Parathyroid adenoma (tissue), 2 donors: Measurements from ENCODE around the gene PRUNE2.

Source experiments
- H2AFZ ChIP-seq: fragments of 300-600 bp; sonication (generic); one replicate; pipeline ENCODE4 v1.7.0; 2017; ENCODE audit warnings: antibody characterized with exemption, mild to moderate bottlenecking
- H3K27ac ChIP-seq: fragments of 300-600 bp; sonication (generic); one replicate; pipeline ENCODE4 v1.7.0; 2017
- H3K27me3 ChIP-seq: fragments of 300-600 bp; sonication (generic); one replicate; pipeline ENCODE4 v1.7.0; 2017; ENCODE audit warnings: low read length; ENCODE audit not compliant: control insufficient read depth, insufficient read depth
- H3K36me3 ChIP-seq: fragments of 300-600 bp; sonication (generic); one replicate; pipeline ENCODE4 v1.7.0; 2017; ENCODE audit warnings: low read length; ENCODE audit not compliant: control insufficient read depth, insufficient read depth
- H3K4me1 ChIP-seq: fragments of 300-600 bp; sonication (generic); one replicate; pipeline ENCODE4 v1.7.0; 2017; ENCODE audit warnings: control low read depth
- H3K4me2 ChIP-seq: fragments of 300-600 bp; sonication (generic); one replicate; pipeline ENCODE4 v1.7.0; 2017; ENCODE audit warnings: low read length
- H3K4me3 ChIP-seq: fragments of 300-600 bp; sonication (generic); one replicate; pipeline ENCODE4 v1.7.0; 2017; ENCODE audit warnings: low read depth, low read length
- H3K79me2 ChIP-seq: fragments of 300-600 bp; sonication (generic); one replicate; pipeline ENCODE4 v1.7.0; 2017; ENCODE audit warnings: control low read depth
- H3K9ac ChIP-seq: fragments of 300-600 bp; sonication (generic); one replicate; pipeline ENCODE4 v1.7.0; 2017; ENCODE audit warnings: mild to moderate bottlenecking
- H3K9me3 ChIP-seq: fragments of 300-600 bp; sonication (generic); one replicate; pipeline ENCODE4 v1.7.0; 2017; ENCODE audit warnings: low read length; ENCODE audit not compliant: control insufficient read depth
- CTCF ChIP-seq: fragments of 300-600 bp; sonication (generic); IDR thresholded peaks from one replicate; pipeline ENCODE4 v1.7.0; 2017; ENCODE audit warnings: antibody characterized with exemption, mild to moderate bottlenecking
- donor health status: primary hyperparathyroidism.

The PRUNE2 gene

DNA sequence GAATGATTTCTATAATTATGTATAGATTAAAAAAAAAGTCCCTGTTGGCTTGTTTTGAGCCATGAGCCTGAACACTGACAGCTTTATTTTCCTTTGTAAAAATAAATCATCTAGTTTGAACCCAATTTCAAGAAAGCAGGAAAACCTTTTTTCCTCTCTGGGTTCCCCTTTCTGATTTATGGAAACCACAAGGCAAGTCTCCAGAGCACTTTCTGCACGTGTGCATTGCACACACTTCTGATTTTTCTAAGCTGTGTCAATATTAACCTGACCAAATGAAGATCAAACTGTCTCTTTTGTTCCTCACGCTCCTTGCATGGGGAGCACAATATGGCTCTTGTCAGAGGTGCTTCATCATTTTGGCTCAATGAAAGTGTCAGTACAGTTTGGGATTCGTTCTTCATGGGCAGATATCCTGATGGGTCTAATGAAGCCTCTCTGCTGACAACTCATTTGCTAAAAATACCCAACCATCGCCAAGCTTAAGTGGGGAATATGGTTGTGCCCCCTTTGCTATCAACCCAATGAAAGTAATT lies 180.8 kb downstream of the PRUNE2 start:
- H3K79me2 ChIP-seq: no peaks in the 10 kb centered on the region
- TF ChIP-seq CTCF: no peak
- H3K9me3 ChIP-seq: no peaks in the 10 kb centered on the region
- H3K4me2 ChIP-seq: no peak overlapping the region
- no peak overlapping the region for H3K27ac ChIP-seq
- H3K9ac ChIP-seq: no peak overlapping the region
- H2AFZ ChIP-seq: no peak overlapping the region
- no peak overlapping the region for H3K4me3 ChIP-seq
- no peaks in the 10 kb centered on the region for H3K4me1 ChIP-seq
- H3K36me3 ChIP-seq: no peaks in the 10 kb centered on the region
- no peaks in the 10 kb centered on the region for H3K27me3 ChIP-seq

DNA sequence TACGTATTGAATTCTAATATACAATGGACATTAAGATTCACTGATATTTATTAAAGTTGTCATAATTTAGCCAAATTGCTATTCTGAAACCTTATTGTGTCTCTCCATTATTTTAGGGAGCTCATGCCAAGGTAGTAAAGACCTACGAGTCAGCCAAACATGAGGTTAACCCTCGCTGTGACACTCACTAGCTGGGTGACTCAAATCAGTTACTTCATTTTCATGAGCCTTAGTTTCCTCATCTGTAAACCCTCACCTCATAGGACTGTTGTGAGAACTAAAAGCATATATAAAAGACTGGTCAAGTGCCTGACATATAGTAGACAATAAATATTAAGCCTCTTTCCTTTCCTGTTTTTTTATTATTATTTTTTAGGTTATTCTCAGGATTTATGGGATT lies 185.7 kb downstream of the PRUNE2 start:
- Histone ChIP-seq H3K4me3 (no peak overlapping the region), H3K4me1 (no peaks in the 10 kb centered on the region), H3K9me3 (no peaks in the 10 kb centered on the region), H3K27me3 (no peaks in the 10 kb centered on the region), H3K79me2 (no peaks in the 10 kb centered on the region), H3K27ac (no peak overlapping the region), H3K36me3 (no peaks in the 10 kb centered on the region), H3K4me2 (no peak overlapping the region), H3K9ac (no peak overlapping the region), H2AFZ (no peak overlapping the region)
- TF ChIP-seq CTCF: no peak

- Histone ChIP-seq H3K4me1 (no peaks in the 10 kb centered on the region), H3K9ac (no peak overlapping the region), H3K4me3 (no peak overlapping the region), H3K79me2 (no peaks in the 10 kb centered on the region), H2AFZ (no peak overlapping the region), H3K9me3 (no peaks in the 10 kb centered on the region), H3K4me2 (no peak overlapping the region), H3K36me3 (no peaks in the 10 kb centered on the region), H3K27ac (no peak overlapping the region), H3K27me3 (no peaks in the 10 kb centered on the region)
- no peak for TF ChIP-seq CTCF
Observed at GRCh38 chr9:76718166-76718565, 187.7 kb downstream of the PRUNE2 start.

DNA sequence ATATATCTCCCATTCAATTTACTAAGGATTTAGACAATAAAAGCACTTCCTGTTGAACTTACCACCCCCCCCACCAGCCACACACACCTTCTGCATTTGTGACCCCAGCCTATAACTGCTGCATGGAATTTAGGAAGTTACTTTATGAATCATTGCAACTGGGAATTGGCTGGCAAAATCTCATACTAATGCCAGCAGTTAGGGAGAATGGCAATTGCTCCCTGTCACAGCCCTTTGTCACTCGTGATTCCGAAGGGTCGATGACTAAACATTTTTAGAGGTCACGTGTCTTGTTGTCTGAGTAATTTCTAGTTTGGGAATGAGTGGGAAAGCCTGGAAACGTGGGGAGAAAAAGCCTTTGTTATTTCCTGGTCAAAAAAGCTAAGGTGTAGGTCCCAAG lies 188.3 kb downstream of the PRUNE2 start:
- Histone ChIP-seq H3K4me3 (no peak overlapping the region), H3K36me3 (no peaks in the 10 kb centered on the region), H3K79me2 (no peaks in the 10 kb centered on the region), H2AFZ (no peak overlapping the region), H3K27me3 (no peaks in the 10 kb centered on the region), H3K4me1 (no peaks in the 10 kb centered on the region), H3K9me3 (no peaks in the 10 kb centered on the region), H3K9ac (no peak overlapping the region), H3K27ac (no peak overlapping the region), H3K4me2 (no peak overlapping the region)
- TF ChIP-seq CTCF: no peak

DNA sequence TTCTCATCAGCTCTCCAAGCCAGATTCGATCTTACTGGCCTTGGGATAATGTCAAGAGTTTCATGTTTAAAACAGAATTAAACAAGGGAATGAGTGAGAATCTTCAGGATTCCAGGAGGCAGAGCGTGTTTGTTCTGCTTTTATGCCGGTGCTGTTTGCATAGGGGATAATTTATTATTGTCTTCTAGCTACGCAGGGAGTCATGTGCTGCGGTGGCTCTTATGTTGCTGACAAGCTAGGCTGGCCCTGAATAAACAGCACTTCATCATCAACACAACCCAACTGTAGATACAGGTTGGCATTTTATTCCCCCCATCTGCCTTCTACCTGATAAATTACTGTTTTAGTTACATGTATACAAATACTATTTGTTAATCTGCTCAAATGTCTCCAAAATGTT lies 188.7 kb downstream of the PRUNE2 start:
- H3K4me1 ChIP-seq: no peaks in the 10 kb centered on the region
- no peak overlapping the region for H3K4me3 ChIP-seq
- H2AFZ ChIP-seq: no peak overlapping the region
- no peak overlapping the region for H3K4me2 ChIP-seq
- TF ChIP-seq CTCF: no peak
- no peaks in the 10 kb centered on the region for H3K9me3 ChIP-seq
- H3K9ac ChIP-seq: no peak overlapping the region
- H3K36me3 ChIP-seq: no peaks in the 10 kb centered on the region
- H3K79me2 ChIP-seq: no peaks in the 10 kb centered on the region
- H3K27ac ChIP-seq: no peak overlapping the region
- no peaks in the 10 kb centered on the region for H3K27me3 ChIP-seq
